ENCODE results near the gene MPC2. TPM values are rescaled to one million over a fixed set of nuclear protein-coding genes. Genes with fewer than 3 reads are reported as not detected.

MPC2 gene
- total and polyA plus RNA-seq, 2 of the 8 experiments (the other 6 are each of a cell fraction or from before 2014, with no cell fraction given): 18.6 to 40.9 TPM

- Histone ChIP-seq H3K4me2 (ENCODE audit: insufficient read depth in 1 of 2, low read depth in 2 of 2, low read length in 2 of 2) (no peak overlapping the region), H3K27me3 (replicated peaks in 1 of 4; ENCODE audit: control insufficient read depth in 3 of 4, extremely low read depth in 1 of 4, insufficient read depth in 3 of 4, low read length in 3 of 4) (no peaks in the 10 kb centered on the region), H3K23ac (ENCODE audit: insufficient read length) (no peak overlapping the region), H3K14ac (ENCODE audit: insufficient read length) (no peak overlapping the region), H3K9ac (replicated peaks in 1 of 4; ENCODE audit: extremely low read depth in 1 of 4, low read depth in 3 of 4, low read length in 3 of 4) (no peak overlapping the region), H2BK15ac (ENCODE audit: low read length) (no peak overlapping the region), H3K27ac (ENCODE audit: low read depth, low read length) (no peak overlapping the region), H3K9me3 (ENCODE audit: insufficient read depth in 2 of 2, low read depth in 1 of 2, low read length in 1 of 2) (no peaks in the 10 kb centered on the region), H3K36me3 (ENCODE audit: control insufficient read depth in 2 of 4, insufficient read depth in 4 of 4, low read length in 3 of 4) (no peaks in the 10 kb centered on the region), H2BK5ac (ENCODE audit: low read depth, low read length) (no peak overlapping the region), H2AFZ (ENCODE audit: low read length) (no peak overlapping the region), H3K23me2 (ENCODE audit: low read depth, low read length) (no peaks in the 10 kb centered on the region), H2BK120ac (replicated peaks; ENCODE audit: low read depth, low read length) (no peak overlapping the region), H3K4ac (replicated peaks; ENCODE audit: insufficient read length, low read depth, low read length) (no peak overlapping the region), H3K18ac (ENCODE audit: extremely low read depth, low read length) (no peak overlapping the region), H3K4me1 (replicated peaks in 1 of 4; ENCODE audit: control insufficient read depth in 3 of 4, insufficient read depth in 4 of 4, low read length in 3 of 4) (no peaks in the 10 kb centered on the region), H2AK5ac (ENCODE audit: low read depth, low read length) (no peak overlapping the region), H3K4me3 (ENCODE audit: extremely low read depth in 1 of 4, insufficient read depth in 2 of 4, low read depth in 3 of 4, low read length in 4 of 4) (no peak overlapping the region), H3K79me2 (ENCODE audit: control insufficient read depth in 1 of 2, insufficient read depth in 2 of 2, low read length in 2 of 2) (no peaks in the 10 kb centered on the region), H3K79me1 (ENCODE audit: low read depth, low read length) (no peaks in the 10 kb centered on the region), H4K91ac (replicated peaks; ENCODE audit: insufficient read length, low read length) (no peak overlapping the region), H3K56ac (replicated peaks; ENCODE audit: insufficient read length, low read depth, low read length) (no peak overlapping the region), H4K20me1 (replicated peaks in 1 of 2; ENCODE audit: control insufficient read depth in 1 of 2, insufficient read depth in 2 of 2, low read length in 2 of 2) (peaks cover 0 to 2% of the 10 kb centered on the region in 2 experiments), H4K5ac (ENCODE audit: insufficient read length, low read depth, low read length) (no peak overlapping the region), H4K8ac (ENCODE audit: extremely low read depth, insufficient read depth, low read length) (no peak overlapping the region), H2BK20ac (ENCODE audit: low read length) (no peak overlapping the region), H2BK12ac (ENCODE audit: low read depth, low read length) (no peak overlapping the region)
- POLR2A ChIA-PET (ENCODE audit: partially characterized antibody): interaction anchor here (1.3 kb wide), 1 partner anchor 15 kb away, joined by 4 read pairs; the partner anchor contains the start of genes DCAF6 and MPC2
- CTCF ChIA-PET (ENCODE audit: partially characterized antibody): no interaction called here
- TF ChIP-seq BCL11A (IDR thresholded peaks at IDR 0.05; ENCODE audit: low read depth in 2 of 2, low read length in 2 of 2): no peak
- TF ChIP-seq EGR1 (IDR thresholded peaks at IDR 0.05; ENCODE audit: borderline replicate concordance, low read depth, low read length): no peak
- TF ChIP-seq NANOG (IDR thresholded peaks at IDR 0.05; ENCODE audit: insufficient read depth, low read depth, low read length, poor library complexity, severe bottlenecking): no peak
- no peak for TF ChIP-seq TAF1 (IDR thresholded peaks at IDR 0.05; ENCODE audit: low read depth, low read length)
- no peak for TF ChIP-seq CREB1 (IDR thresholded peaks at IDR 0.05)
- no peak for FAIRE-seq
- DNase-seq (ENCODE audit: low read depth in 1 of 2, low spot score in 2 of 2): no peak
Observed at GRCh38 chr1:167922023-167922422, 14.8 kb downstream of the MPC2 start.
